GM19238 (cell line): Measurements from ENCODE around the gene EP400.
"Not testable (repeated sequence)": the region's sequence is repeated elsewhere in the genome, so short reads cannot be mapped to it uniquely, and the experiment has no call there.

Source experiments
- DNase-seq: peaks from one replicate; pipeline ENCODE4 v3.0.0; 2011; ENCODE audit warnings: low spot score; ENCODE audit not compliant: insufficient read length

EP400 gene

GRCh38 chr12:132083614-132083940 is 133.8 kb downstream of the EP400 start:
- DNase-seq, result no peak

- peak; percentile 98 for DNase-seq
Measured at GRCh38 chr12:132083941-132084620, 134.3 kb downstream of the EP400 start.

GRCh38 chr12:132084621-132085290 is 135.0 kb downstream of the EP400 start:
- peak; percentile 56 for DNase-seq

- DNase-seq, result no peak
Measured at GRCh38 chr12:132085291-132085635, 135.5 kb downstream of the EP400 start.

- no peak for DNase-seq
Measured at GRCh38 chr12:132089407-132089910, 139.7 kb downstream of the EP400 start.

- no peak for DNase-seq
Measured at GRCh38 chr12:132094269-132094891, 144.6 kb downstream of the EP400 start.

GRCh38 chr12:132095520-132096409 is 146.0 kb downstream of the EP400 start:
- DNase-seq, result no peak

- no peak for DNase-seq
Measured at GRCh38 chr12:132099739-132100138, 150.0 kb downstream of the EP400 start.

- no peak for DNase-seq
Measured at GRCh38 chr12:132100306-132101065, 150.7 kb downstream of the EP400 start.

GRCh38 chr12:132102297-132102696 is 152.6 kb downstream of the EP400 start:
- DNase-seq, result no peak

- DNase-seq, result not testable (repeated sequence)
Measured at GRCh38 chr12:132103072-132103471, 153.3 kb downstream of the EP400 start.

- DNase-seq, result no peak
Measured at GRCh38 chr12:132103542-132104308, 154.0 kb downstream of the EP400 start.

GRCh38 chr12:132105467-132105866 is 155.7 kb downstream of the EP400 start:
- no peak for DNase-seq

- no peak for DNase-seq
Measured at GRCh38 chr12:132106921-132107320, 157.2 kb downstream of the EP400 start.

GRCh38 chr12:132108211-132108832 is 158.6 kb downstream of the EP400 start:
- no peak for DNase-seq

GRCh38 chr12:132109741-132110140 is 160.0 kb downstream of the EP400 start:
- no peak for DNase-seq

GRCh38 chr12:132110677-132111076 is 160.9 kb downstream of the EP400 start:
- DNase-seq, result no peak

- DNase-seq, result no peak
Measured at GRCh38 chr12:132111654-132112304, 162.0 kb downstream of the EP400 start.

- DNase-seq, result no peak
Measured at GRCh38 chr12:132114667-132115066, 164.9 kb downstream of the EP400 start.
